ENCODE results near the gene WDR27. TPM values are rescaled to one million over a fixed set of nuclear protein-coding genes. Genes with fewer than 3 reads are reported as not detected.

The WDR27 gene
- polyA plus RNA-seq, 3 donors from 2014 or later = 1.7 to 5.1 (median 4.0) TPM

- Mint-ChIP-seq H3K27me3 (ENCODE audit: low read depth in 3 of 3) (peaks cover 2 to 15% (median 6%) of the 10 kb centered on the region in 3 donors), H3K9me3 (peaks cover 2 to 22% (median 8%) of the 10 kb centered on the region in 6 donors), H3K36me3 (peaks cover 0 to 8% (median 6%) of the 10 kb centered on the region in 3 donors), H3K4me1 (no peaks in the 10 kb centered on the region), H3K4me3 (no peak overlapping the region), H3K27ac (no peak overlapping the region)
- no peak for DNase-seq
Measured at GRCh38 chr6:169411722-169412121, 290.1 kb downstream of the WDR27 start.

- peaks cover 2 to 22% (median 8%) of the 10 kb centered on the region in 6 donors for H3K9me3 Mint-ChIP-seq
- peaks cover 2 to 15% (median 6%) of the 10 kb centered on the region in 3 donors for H3K27me3 Mint-ChIP-seq (ENCODE audit: low read depth in 3 of 3)
- H3K4me1 Mint-ChIP-seq = no peaks in the 10 kb centered on the region
- DNase-seq = no peak
- H3K27ac Mint-ChIP-seq = no peak overlapping the region
- H3K4me3 Mint-ChIP-seq = no peak overlapping the region
- H3K36me3 Mint-ChIP-seq = peaks cover 0 to 8% (median 6%) of the 10 kb centered on the region in 3 donors
Measured at GRCh38 chr6:169411296-169411695, 290.5 kb downstream of the WDR27 start.

- Mint-ChIP-seq H3K36me3 (peaks cover 0 to 8% (median 2%) of the 10 kb centered on the region in 3 donors), H3K4me3 (no peak overlapping the region)
Measured at GRCh38 chr6:169409742-169410312, 292.0 kb downstream of the WDR27 start.

DNA sequence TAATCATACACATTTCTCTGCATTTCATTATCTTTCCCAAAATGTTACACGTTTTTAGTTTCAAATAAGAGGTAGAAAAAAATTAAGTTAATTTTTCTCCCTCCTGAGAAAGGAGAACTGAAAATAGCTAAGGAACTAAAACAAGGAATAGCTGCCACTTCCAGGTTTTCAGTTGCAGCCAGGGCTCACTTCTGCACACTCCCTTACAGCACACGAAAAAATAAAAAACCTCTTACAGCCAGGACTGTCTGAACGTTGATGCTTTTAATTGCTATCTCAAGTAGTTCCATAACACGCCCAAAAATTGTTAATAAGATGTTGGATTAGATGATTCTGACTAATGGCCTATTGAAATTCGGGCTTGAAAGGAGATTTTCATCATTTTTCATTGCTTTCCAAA lies 294.5 kb downstream of the WDR27 start:
- DNase-seq = no peak
- Mint-ChIP-seq H3K4me1 (no peaks in the 10 kb centered on the region), H3K9me3 (peaks cover 0 to 5% (median 0%) of the 10 kb centered on the region in 6 donors), H3K36me3 (no peaks in the 10 kb centered on the region), H3K27me3 (ENCODE audit: low read depth in 3 of 3) (peaks cover 4 to 9% (median 6%) of the 10 kb centered on the region in 3 donors), H3K4me3 (no peak overlapping the region), H3K27ac (no peak overlapping the region)

More at GRCh38 chr6:169409742-169410312, 292.0 kb downstream of the WDR27 start:
- no peaks in the 10 kb centered on the region for H3K4me1 Mint-ChIP-seq
- H3K27ac Mint-ChIP-seq = no peak overlapping the region
- peaks cover 0 to 11% (median 4%) of the 10 kb centered on the region in 6 donors for H3K9me3 Mint-ChIP-seq
- DNase-seq = no peak
- H3K27me3 Mint-ChIP-seq (ENCODE audit: low read depth in 3 of 3) = peaks cover 2 to 15% (median 4%) of the 10 kb centered on the region in 3 donors

Other genes with a start within 250 kb of the WDR27 start
- gene C6orf120, start 97 bp upstream of the WDR27 start, polyA plus RNA-seq = 10 to 100 TPM in 1 of 3 donors, 1 to 10 TPM in 2; 2.2 to 10.1 (median 4.9) TPM
- gene PHF10, start 22.5 kb upstream of the WDR27 start, polyA plus RNA-seq = 10 to 100 TPM in 1 of 3 donors, 1 to 10 TPM in 2; 6.0 to 13.0 (median 7.9) TPM
- under 1 TPM; 0.21 to 0.68 (median 0.40) TPM for gene DYNLT2, start 49.5 kb upstream of the WDR27 start, polyA plus RNA-seq
- gene ERMARD, start 49.6 kb upstream of the WDR27 start, polyA plus RNA-seq = 10 to 100 TPM in 1 of 3 donors, 1 to 10 TPM in 2; 4.2 to 11.6 (median 10.0) TPM

Data from immature natural killer cell (primary cell).